Liver (tissue), 9 donors: Measurements from ENCODE around the gene SNX5. TPM values are rescaled to one million over a fixed set of nuclear protein-coding genes. Genes with fewer than 3 reads are reported as not detected.

Experiments used
- DNase-seq: peaks from one replicate; pipeline ENCODE4 v3.0.0-alpha.2; 2017; ENCODE audit warnings: low spot score
- H3K27ac ChIP-seq, 2 donors: one replicate each; pipeline ENCODE4 v1.7.0; 2013; ENCODE audit warnings: inconsistent platforms in 2 of 2, low read length in 2 of 2, control low read depth in 1 of 2, low read depth in 1 of 2, mild to moderate bottlenecking in 1 of 2
- H3K27me3 ChIP-seq, 4 donors: one replicate each; pipeline versions ENCODE4 v1.6.1 to v1.7.0; 2013; ENCODE audit warnings: low read length in 3 of 4, inconsistent platforms in 1 of 4, mild to moderate bottlenecking in 1 of 4, moderate library complexity in 1 of 4; ENCODE audit not compliant: control insufficient read depth in 4 of 4, insufficient read depth in 4 of 4
- H3K36me3 ChIP-seq, 4 donors: one replicate each; pipeline versions ENCODE4 v1.6.1 to v1.7.0; 2013; ENCODE audit warnings: low read length in 3 of 4, mild to moderate bottlenecking in 3 of 4, low read depth in 1 of 4, moderate library complexity in 1 of 4; ENCODE audit not compliant: control insufficient read depth in 4 of 4, insufficient read depth in 3 of 4
- H3K4me1 ChIP-seq, 4 donors: one replicate each; pipeline versions ENCODE4 v1.6.1 to v1.7.0; 2013; ENCODE audit warnings: low read length in 3 of 4, mild to moderate bottlenecking in 3 of 4, moderate library complexity in 1 of 4; ENCODE audit not compliant: control insufficient read depth in 4 of 4, insufficient read depth in 4 of 4
- H3K4me3 ChIP-seq, 3 donors: one replicate each; pipeline versions ENCODE4 v1.6.1 to v1.7.0; 2013; ENCODE audit warnings: low read length in 3 of 3, control low read depth in 1 of 3, low read depth in 1 of 3, mild to moderate bottlenecking in 1 of 3
- H3K9ac ChIP-seq, 2 donors: one replicate each; pipeline ENCODE4 v1.7.0; 2013; ENCODE audit warnings: low read length in 2 of 2, mild to moderate bottlenecking in 2 of 2, moderate library complexity in 2 of 2, control low read depth in 1 of 2, low read depth in 1 of 2
- H3K9me3 ChIP-seq, 4 donors: one replicate each; pipeline versions ENCODE4 v1.6.1 to v1.7.0; 2013; ENCODE audit warnings: low read length in 3 of 4; ENCODE audit not compliant: control insufficient read depth in 4 of 4
- EGR1 ChIP-seq, 2 donors: IDR thresholded peaks; 2 replicates each; pipeline ENCODE4 v1.6.1; 2016 to 2018; ENCODE audit warnings: antibody characterized with exemption in 2 of 2, low read depth in 2 of 2
- FOXA1 ChIP-seq: IDR thresholded peaks from 2 replicates; pipeline ENCODE4 v1.6.1; 2016; ENCODE audit warnings: antibody characterized with exemption
- FOXA2 ChIP-seq: IDR thresholded peaks from 2 replicates; pipeline ENCODE4 v1.6.1; 2016; ENCODE audit warnings: antibody characterized with exemption
- GABPA ChIP-seq, 2 donors: IDR thresholded peaks in 1 of 2; conservative IDR thresholded peaks in 1 of 2; 2 replicates each; pipeline ENCODE4 v1.6.1; 2016; ENCODE audit warnings: antibody characterized with exemption in 2 of 2, mild to moderate bottlenecking in 1 of 2, moderate library complexity in 1 of 2
- HNF4A ChIP-seq, 2 donors: conservative IDR thresholded peaks; 2 replicates each; pipeline ENCODE4 v1.6.1; 2016; ENCODE audit warnings: antibody characterized with exemption in 2 of 2, mild to moderate bottlenecking in 2 of 2
- HNF4G ChIP-seq: IDR thresholded peaks from 2 replicates; pipeline ENCODE4 v1.6.1; 2016; ENCODE audit warnings: antibody characterized with exemption
- JUND ChIP-seq, 2 donors: IDR thresholded peaks; 2 replicates each; pipeline ENCODE4 v1.6.1; 2016; ENCODE audit warnings: antibody characterized with exemption in 2 of 2
- NR2F2 ChIP-seq: IDR thresholded peaks from 2 replicates; pipeline ENCODE4 v1.6.1; 2016; ENCODE audit warnings: antibody characterized with exemption
- RAD21 ChIP-seq, 2 donors: IDR thresholded peaks; 2 replicates each; pipeline ENCODE4 v1.6.1; 2016; ENCODE audit warnings: antibody characterized with exemption in 2 of 2, mild to moderate bottlenecking in 2 of 2
- SP1 ChIP-seq: IDR thresholded peaks from 2 replicates; pipeline ENCODE4 v1.6.1; 2018; ENCODE audit warnings: antibody characterized with exemption, mild to moderate bottlenecking
- TAF1 ChIP-seq: conservative IDR thresholded peaks from 2 replicates; pipeline ENCODE4 v1.6.1; 2016; ENCODE audit warnings: antibody characterized with exemption, mild to moderate bottlenecking
- YY1 ChIP-seq: IDR thresholded peaks from 2 replicates; pipeline ENCODE4 v1.6.1; 2016; ENCODE audit warnings: antibody characterized with exemption, mild to moderate bottlenecking
- WGBS: extraction: QIAGEN DNeasy Blood & Tissue Kit; methylation state at CpG from one replicate; pipeline ENCODE4 v1.1.7; 2013; 5-methylcytosine and 5-hydroxymethylcytosine counted together
- polyA plus RNA-seq, 2 donors: library from polyadenylated mRNA; stranded (reverse) in 1 of 2; unstranded in 1 of 2; fragments of 200-250 nt in 1 of 2; fragments of >200 nt in 1 of 2; fragmentation: Nextera tagmentation in 1 of 2; extraction: Ambion mirVana in 1 of 2; gene quantifications; one replicate each; pipeline versions ENCODE4 v1.2.1 to v1.2.3, GENCODE V29; 2013 to 2015
- total RNA-seq, 2 donors: library from RNA; depleted of rRNA; stranded (reverse); fragments of >200 nt; gene quantifications; one replicate each; pipeline ENCODE4 v1.2.3, GENCODE V29; 2014
- TF ChIP-seq, protein P1 (sequence below): IDR thresholded peaks from 2 replicates; pipeline ENCODE4 v1.6.1; 2016; ENCODE audit warnings: antibody characterized with exemption, mild to moderate bottlenecking
- TF ChIP-seq, protein P2 (sequence below): IDR thresholded peaks from 2 replicates; pipeline ENCODE4 v1.6.1; 2016; ENCODE audit warnings: antibody characterized with exemption
- TF ChIP-seq, protein P3 (sequence below): IDR thresholded peaks from 2 replicates; pipeline ENCODE4 v1.6.1; 2016; ENCODE audit warnings: antibody characterized with exemption
- TF ChIP-seq, protein P4 (sequence below): fragments of 150-350 bp; IDR thresholded peaks from 2 replicates; pipeline ENCODE4 v1.5.1; 2017; ENCODE audit warnings: improper control_type of control experiment, low read depth, low read length; ENCODE audit not compliant: missing input control
- donor health status: healthy.
- donor health status: healthy.
- donor health status: healthy.
- donor health status: healthy.
- donor health status: healthy.

SNX5 gene
- total and polyA plus RNA-seq, 4 donors = 32.8 to 77.8 (median 46.2) TPM

DNA sequence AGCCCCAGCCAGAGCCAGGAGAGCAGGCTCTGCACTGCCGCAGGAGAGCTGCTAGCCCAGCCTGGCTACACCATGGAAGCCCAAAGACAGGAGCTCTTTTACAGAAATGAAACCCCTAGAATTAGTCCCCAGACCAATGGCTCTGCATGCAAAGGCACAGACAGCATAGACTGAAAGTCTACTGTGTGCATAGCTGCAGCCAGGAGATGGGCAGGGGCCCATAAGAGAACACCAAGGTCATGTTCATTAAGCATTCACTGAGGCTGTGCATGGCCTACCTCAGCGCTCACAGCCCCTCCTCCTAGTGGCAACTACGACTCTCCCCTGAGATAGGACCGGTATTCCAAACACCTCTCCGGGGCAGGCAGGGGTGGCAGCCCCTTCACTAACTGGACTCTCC is 34.9 kb downstream of the SNX5 start:
- TF ChIP-seq SP1 = no peak
- TF ChIP-seq, protein P1, sequence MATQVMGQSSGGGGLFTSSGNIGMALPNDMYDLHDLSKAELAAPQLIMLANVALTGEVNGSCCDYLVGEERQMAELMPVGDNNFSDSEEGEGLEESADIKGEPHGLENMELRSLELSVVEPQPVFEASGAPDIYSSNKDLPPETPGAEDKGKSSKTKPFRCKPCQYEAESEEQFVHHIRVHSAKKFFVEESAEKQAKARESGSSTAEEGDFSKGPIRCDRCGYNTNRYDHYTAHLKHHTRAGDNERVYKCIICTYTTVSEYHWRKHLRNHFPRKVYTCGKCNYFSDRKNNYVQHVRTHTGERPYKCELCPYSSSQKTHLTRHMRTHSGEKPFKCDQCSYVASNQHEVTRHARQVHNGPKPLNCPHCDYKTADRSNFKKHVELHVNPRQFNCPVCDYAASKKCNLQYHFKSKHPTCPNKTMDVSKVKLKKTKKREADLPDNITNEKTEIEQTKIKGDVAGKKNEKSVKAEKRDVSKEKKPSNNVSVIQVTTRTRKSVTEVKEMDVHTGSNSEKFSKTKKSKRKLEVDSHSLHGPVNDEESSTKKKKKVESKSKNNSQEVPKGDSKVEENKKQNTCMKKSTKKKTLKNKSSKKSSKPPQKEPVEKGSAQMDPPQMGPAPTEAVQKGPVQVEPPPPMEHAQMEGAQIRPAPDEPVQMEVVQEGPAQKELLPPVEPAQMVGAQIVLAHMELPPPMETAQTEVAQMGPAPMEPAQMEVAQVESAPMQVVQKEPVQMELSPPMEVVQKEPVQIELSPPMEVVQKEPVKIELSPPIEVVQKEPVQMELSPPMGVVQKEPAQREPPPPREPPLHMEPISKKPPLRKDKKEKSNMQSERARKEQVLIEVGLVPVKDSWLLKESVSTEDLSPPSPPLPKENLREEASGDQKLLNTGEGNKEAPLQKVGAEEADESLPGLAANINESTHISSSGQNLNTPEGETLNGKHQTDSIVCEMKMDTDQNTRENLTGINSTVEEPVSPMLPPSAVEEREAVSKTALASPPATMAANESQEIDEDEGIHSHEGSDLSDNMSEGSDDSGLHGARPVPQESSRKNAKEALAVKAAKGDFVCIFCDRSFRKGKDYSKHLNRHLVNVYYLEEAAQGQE = no peak
- TF ChIP-seq, protein P2, sequence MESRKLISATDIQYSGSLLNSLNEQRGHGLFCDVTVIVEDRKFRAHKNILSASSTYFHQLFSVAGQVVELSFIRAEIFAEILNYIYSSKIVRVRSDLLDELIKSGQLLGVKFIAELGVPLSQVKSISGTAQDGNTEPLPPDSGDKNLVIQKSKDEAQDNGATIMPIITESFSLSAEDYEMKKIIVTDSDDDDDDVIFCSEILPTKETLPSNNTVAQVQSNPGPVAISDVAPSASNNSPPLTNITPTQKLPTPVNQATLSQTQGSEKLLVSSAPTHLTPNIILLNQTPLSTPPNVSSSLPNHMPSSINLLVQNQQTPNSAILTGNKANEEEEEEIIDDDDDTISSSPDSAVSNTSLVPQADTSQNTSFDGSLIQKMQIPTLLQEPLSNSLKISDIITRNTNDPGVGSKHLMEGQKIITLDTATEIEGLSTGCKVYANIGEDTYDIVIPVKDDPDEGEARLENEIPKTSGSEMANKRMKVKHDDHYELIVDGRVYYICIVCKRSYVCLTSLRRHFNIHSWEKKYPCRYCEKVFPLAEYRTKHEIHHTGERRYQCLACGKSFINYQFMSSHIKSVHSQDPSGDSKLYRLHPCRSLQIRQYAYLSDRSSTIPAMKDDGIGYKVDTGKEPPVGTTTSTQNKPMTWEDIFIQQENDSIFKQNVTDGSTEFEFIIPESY = no peak
- no peak for TF ChIP-seq EGR1 (IDR thresholded peaks at IDR 0.05; ENCODE audit: low read depth in 2 of 2)
- TF ChIP-seq JUND (IDR thresholded peaks at IDR 0.05) = no peak
- TF ChIP-seq FOXA1 = no peak
- TF ChIP-seq YY1 = no peak
- TF ChIP-seq GABPA (IDR thresholded peaks at IDR 0.05 in 1 of 2, conservative IDR thresholded peaks at IDR 0.05 in 1 of 2) = no peak
- no peak for TF ChIP-seq TAF1
- TF ChIP-seq NR2F2 = no peak
- TF ChIP-seq RAD21 (IDR thresholded peaks at IDR 0.05) = no peak
- no peak for TF ChIP-seq FOXA2
- no peak for TF ChIP-seq HNF4A (conservative IDR thresholded peaks at IDR 0.05)
- TF ChIP-seq, protein P3, sequence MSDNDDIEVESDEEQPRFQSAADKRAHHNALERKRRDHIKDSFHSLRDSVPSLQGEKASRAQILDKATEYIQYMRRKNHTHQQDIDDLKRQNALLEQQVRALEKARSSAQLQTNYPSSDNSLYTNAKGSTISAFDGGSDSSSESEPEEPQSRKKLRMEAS = no peak
- no peaks in the 10 kb centered on the region for H3K27me3 ChIP-seq
- H3K36me3 ChIP-seq = no peaks in the 10 kb centered on the region
- no peaks in the 10 kb centered on the region for H3K9me3 ChIP-seq
- H3K4me3 ChIP-seq = no peak overlapping the region
- no peak overlapping the region for H3K9ac ChIP-seq
- WGBS = 97% methylated on average over 5 of the region's 5 CpGs
- no peak for DNase-seq
- H3K4me1 ChIP-seq = peaks cover 0 to 4% (median 0%) of the 10 kb centered on the region in 4 donors
- no peak overlapping the region for H3K27ac ChIP-seq

DNA sequence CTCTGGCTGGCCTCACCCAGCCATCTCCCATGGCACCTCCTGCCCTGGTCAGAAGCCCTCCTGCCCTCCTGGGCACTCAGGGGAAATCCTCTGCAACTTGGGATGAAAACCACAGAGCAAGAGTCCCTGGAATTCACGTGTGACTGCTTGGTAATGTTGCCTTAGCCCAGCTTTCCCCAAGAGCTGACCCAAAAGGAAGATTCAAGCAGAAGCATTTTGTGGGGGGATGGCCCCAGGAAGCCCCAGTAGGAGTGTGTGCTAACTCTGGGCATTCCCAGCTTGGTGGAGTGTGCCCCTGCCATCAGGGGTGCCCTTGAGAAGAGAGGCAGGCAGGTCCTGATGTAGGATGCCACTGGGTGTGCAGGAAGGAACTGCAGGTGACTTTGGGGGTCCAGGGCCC is 35.5 kb downstream of the SNX5 start:
- Histone ChIP-seq H3K4me3 (no peak overlapping the region), H3K36me3 (no peaks in the 10 kb centered on the region), H3K27me3 (no peaks in the 10 kb centered on the region), H3K9ac (no peak overlapping the region), H3K9me3 (no peaks in the 10 kb centered on the region), H3K27ac (no peak overlapping the region), H3K4me1 (peaks cover 0 to 2% (median 0%) of the 10 kb centered on the region in 4 donors)
- TF ChIP-seq GABPA (IDR thresholded peaks at IDR 0.05 in 1 of 2, conservative IDR thresholded peaks at IDR 0.05 in 1 of 2) = no peak
- no peak for TF ChIP-seq JUND (IDR thresholded peaks at IDR 0.05)
- TF ChIP-seq, protein P2 = no peak
- no peak for TF ChIP-seq HNF4G
- TF ChIP-seq, protein P1 = no peak
- TF ChIP-seq, protein P4, sequence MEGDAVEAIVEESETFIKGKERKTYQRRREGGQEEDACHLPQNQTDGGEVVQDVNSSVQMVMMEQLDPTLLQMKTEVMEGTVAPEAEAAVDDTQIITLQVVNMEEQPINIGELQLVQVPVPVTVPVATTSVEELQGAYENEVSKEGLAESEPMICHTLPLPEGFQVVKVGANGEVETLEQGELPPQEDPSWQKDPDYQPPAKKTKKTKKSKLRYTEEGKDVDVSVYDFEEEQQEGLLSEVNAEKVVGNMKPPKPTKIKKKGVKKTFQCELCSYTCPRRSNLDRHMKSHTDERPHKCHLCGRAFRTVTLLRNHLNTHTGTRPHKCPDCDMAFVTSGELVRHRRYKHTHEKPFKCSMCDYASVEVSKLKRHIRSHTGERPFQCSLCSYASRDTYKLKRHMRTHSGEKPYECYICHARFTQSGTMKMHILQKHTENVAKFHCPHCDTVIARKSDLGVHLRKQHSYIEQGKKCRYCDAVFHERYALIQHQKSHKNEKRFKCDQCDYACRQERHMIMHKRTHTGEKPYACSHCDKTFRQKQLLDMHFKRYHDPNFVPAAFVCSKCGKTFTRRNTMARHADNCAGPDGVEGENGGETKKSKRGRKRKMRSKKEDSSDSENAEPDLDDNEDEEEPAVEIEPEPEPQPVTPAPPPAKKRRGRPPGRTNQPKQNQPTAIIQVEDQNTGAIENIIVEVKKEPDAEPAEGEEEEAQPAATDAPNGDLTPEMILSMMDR = no peak
- TF ChIP-seq YY1 = no peak
- TF ChIP-seq TAF1 = no peak
- no peak for TF ChIP-seq HNF4A (conservative IDR thresholded peaks at IDR 0.05)
- TF ChIP-seq SP1 = no peak
- no peak for TF ChIP-seq FOXA1
- 92% methylated on average over 1 of the region's 1 CpG for WGBS
- DNase-seq = no peak
